Hypothalamus (tissue), 51 donors: ENCODE results near the gene METTL22.

Experiments used
- DNase-seq, 51 donors: peaks; one replicate each; lab custom pipeline; 2025; lab: John Stamatoyannopoulos, UW

METTL22 gene

DNA sequence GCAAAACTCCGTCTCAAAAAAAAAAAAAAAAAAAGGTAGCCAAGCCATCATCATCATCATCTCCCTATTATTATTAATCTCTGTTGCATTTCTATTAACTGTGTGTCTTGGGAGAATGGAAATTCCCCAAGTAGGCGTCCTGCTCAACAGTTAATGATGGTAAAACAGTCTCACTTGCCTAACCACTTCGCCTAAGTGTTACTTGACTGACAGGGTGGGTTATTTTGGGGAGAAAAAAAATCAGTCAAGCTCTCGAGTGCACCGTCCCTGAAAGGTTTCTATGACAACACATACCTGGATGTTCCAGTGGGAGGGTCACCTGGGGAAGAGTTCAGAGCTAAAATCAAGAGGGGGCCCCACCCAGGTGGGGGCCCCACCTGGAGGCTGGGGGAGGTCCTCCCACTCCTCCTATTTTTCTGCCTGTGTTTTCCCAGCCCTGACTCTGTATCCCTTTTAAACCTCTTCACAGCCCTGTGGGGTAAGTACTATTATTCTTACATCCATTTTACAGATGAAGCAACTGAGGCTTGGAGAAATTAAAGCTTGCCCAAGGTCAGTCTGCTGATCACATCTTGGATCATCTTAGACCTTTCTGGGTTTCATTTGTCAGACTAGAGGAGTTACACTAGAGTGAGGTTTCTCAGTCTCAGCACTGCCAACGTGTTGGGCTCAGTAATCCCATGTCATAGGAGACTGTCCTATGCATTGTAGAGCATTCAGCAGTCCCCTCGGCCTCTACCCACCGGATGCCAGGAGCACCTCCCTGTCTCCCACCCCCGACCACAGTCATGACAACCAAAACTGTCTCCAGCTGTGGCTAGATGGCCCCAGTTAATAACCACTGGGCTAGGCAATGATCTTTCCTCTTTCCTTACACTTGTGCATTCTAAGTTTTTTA is 41.9 kb downstream of the METTL22 start:
- DNase-seq, result peak in 1 of 51 donors; percentile 10

GRCh38 chr16:8665529-8665928 is 44.0 kb downstream of the METTL22 start:
- no peak for DNase-seq

- DNase-seq, result no peak
Observed at GRCh38 chr16:8667492-8667891, 46.0 kb downstream of the METTL22 start.

GRCh38 chr16:8668113-8668512 is 46.6 kb downstream of the METTL22 start:
- DNase-seq, result no peak

DNA sequence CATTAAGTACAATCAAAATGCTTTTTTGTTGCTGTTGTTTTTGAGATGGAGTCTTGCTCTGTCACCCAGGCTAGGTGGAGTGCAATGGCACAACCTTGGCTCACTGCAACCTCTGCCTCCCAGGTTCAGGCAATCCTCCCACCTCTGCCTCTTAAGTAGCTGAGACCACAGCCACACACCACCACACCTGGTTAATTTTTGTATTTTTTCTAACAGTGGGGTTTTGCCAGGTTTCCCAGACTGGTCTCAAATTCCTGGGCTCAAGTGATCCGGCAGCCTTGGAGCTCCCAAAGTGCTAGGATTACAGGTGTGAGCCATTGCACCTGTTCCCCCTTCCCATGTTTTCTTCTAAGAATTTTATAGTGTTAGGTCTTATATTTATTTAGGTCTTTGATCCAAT is 48.0 kb downstream of the METTL22 start:
- DNase-seq, result no peak

GRCh38 chr16:8670014-8670560 is 48.6 kb downstream of the METTL22 start:
- no peak for DNase-seq

DNA sequence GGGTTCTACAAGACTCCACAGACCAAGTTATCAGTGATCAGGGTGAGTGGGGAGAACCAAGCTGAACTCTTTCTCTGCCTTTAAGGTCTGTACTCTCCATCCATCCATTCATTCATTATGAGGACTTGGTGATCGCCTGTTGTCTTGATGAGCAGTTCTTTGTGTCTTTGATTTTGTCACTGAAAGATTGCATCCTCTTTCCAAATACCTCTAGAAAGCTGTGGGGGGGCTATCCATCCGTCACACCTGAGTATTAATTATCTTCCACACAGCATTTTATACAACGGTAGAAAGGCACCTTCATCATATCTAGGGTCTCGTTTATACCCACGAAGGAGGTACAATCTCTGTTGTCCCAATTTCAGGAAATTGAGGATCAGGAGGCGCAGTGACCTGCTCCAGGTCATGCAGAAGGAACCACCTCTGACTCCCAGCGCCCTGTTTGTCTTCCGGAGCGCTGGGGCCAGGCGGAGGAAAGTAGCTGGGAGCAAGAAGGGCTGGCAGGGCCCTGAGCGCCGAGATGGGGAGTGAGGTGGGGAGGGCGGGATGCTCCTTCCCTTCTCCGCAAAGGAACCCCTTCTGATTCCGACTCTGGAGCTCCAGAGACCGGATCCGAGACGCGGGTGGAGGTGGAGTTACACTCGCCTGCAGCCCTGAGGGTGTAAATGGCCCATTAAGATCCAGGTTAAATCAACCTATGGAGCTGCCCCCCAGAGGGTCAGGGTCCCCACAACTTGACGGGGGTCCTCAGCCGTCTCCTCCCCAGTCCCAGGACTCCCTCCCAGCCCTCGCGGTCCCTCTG is 52.3 kb downstream of the METTL22 start:
- peak in 6 of 51 donors; percentile 31 to 65 (median 60) for DNase-seq

DNA sequence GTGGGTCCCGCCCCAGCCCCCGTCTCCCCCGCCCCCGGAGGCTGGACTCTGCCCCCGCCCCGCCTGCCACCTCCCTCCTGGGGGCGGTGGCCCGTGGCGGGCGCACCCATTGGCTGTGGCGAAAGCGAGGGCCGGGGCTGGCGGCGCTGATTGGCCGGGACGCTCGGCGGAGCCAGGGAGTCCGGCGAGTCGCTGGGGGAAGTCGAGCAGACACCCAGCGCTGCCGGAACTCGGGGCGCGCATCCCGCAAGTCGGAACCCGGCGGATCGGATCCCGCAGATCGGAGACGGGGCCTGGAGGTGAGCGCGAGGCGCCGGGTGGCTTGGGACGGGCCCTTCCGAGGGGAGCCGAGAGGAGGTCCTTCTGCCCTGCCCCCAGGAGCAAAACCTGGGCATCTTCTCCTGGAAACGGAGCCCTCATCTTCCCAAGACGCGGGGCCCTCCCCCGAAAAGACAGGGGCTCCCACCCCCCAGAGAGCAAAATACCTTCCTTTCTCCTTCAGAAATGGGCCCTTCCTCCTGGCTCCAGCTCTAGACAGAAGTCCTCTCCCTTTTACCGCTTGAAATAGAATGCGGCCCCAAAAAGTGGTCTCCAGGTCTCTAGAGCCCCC is 53.0 kb downstream of the METTL22 start, which contains the start of gene ABAT:
TSS of gene ABAT (plus strand) at position 205 of the 610 bp plus-strand sequence. CDS start 61,123 bp downstream, outside the sequence.
- peak; percentile 59 to 96 (median 89) for DNase-seq

GRCh38 chr16:8675183-8676159 is 54.0 kb downstream of the METTL22 start:
- DNase-seq, result peak in 4 of 51 donors; percentile 2 to 8 (median 4)

GRCh38 chr16:8676160-8676547 is 54.7 kb downstream of the METTL22 start:
- no peak for DNase-seq

- no peak for DNase-seq
Observed at GRCh38 chr16:8676737-8677375, 55.4 kb downstream of the METTL22 start.

DNA sequence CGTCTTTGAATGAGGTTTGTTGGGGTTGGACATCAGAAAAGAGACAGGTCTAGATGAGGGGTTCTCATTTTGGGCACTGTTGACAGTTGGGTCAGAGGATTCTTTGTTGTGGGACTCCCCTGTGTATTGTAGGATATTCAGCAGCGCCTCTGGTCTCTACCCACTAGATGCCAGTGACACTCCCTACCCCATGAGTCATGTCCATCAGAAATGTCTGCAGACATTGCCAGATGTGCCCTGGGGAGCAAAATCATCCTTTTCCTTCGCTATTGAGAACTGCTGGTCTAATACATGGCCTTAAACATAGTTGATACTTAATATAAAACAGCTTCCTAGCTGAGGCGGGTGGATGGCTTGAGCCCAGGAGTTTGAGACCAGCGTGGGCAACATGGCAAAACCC is 56.0 kb downstream of the METTL22 start:
- DNase-seq, result no peak

DNA sequence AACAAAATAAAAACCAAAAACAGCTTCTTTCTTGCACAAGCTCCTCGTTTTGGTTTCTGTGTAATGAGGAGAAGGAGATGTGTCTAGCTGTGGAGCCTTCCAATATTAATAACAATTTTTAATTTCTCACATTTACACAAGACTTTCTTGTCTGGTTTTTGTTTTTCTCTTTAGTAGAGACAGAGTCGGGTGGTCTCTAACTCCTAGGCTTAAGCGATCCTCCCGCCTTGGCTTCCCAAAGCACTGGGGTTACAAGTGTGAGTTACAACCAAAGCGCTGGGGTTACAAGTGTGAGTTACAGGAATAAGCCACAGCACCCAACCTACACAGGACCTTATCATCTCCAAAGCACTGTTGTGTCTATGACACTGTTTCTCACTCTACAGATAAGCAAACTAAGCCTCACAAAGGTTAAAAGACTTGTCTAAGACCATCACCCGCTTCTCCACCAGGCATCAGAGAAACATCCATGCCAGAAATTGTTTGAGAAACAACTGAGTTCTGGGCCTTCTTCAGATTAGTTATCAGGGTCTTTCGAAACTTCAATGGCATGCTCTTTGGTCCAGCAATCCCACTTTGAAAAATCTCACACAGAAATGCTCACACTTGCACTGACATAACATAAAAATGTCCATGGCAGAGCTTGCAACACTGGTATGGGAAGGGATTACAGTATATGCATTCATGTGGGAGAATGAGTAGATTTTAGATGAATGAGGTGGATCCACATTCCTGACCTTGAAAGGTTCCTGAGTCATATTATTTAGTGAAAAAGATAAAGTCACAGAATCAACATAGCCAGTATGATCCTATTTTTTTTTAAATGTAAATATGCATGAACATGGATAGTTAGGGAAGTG is 56.8 kb downstream of the METTL22 start:
- no peak for DNase-seq

DNA sequence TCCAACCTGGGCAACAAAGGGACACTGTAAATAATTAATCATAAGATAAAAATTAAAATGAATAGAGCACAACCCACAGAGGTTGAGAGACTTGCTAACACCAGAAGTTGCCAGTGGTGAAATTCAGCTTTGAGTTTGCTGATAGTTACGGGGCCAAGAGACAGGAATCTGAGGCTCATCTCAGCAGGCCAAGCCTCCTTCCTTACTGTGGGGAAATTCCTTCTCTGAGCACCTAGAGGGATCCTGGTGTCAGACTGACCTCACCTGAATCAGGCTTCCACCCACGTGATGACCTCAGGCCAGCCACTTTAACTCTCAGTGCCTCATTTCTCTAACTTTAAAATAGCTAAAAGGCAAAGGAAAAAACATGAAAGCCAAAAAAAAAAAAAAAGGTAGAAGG is 57.7 kb downstream of the METTL22 start:
- DNase-seq, result no peak

GRCh38 chr16:8682551-8683259 is 61.2 kb downstream of the METTL22 start:
- DNase-seq, result no peak

GRCh38 chr16:8683640-8684039 is 62.1 kb downstream of the METTL22 start:
- DNase-seq, result no peak

- no peak for DNase-seq
Observed at GRCh38 chr16:8685617-8686016, 64.1 kb downstream of the METTL22 start.
